Mucosa of descending colon (tissue), 3 donors: ENCODE results near the gene RYR3. TPM values are rescaled to one million over a fixed set of nuclear protein-coding genes. Genes with fewer than 3 reads are reported as not detected.

ENCODE experiments used
- ATAC-seq: fragments of 200-7000 bp; cut with Tn5 transposase; one replicate; pipeline ENCODE4 v1.9.1; 2020; ENCODE audit warnings: mild to moderate bottlenecking, moderate library complexity
- DNase-seq, 3 donors: peaks; one replicate each; pipeline ENCODE4 v3.0.0-alpha.2; 2020
- H3K36me3 ChIP-seq: fragments of 200-600 bp; one replicate; pipeline ENCODE4 v1.8.0; 2021; ENCODE audit warnings: low read depth, mild to moderate bottlenecking
- H3K4me1 ChIP-seq: fragments of 200-600 bp; one replicate; pipeline ENCODE4 v1.8.0; 2021; ENCODE audit warnings: low read depth, mild to moderate bottlenecking
- H3K4me3 ChIP-seq: fragments of 200-600 bp; one replicate; pipeline ENCODE4 v1.8.0; 2021; ENCODE audit warnings: mild to moderate bottlenecking
- H3K9me3 ChIP-seq: fragments of 200-600 bp; one replicate; pipeline ENCODE4 v1.8.0; 2021; ENCODE audit warnings: mild to moderate bottlenecking
- CTCF ChIP-seq: fragments of 200-600 bp; IDR thresholded peaks from one replicate; pipeline ENCODE4 v1.8.0; 2022; ENCODE audit warnings: antibody characterized with exemption, mild to moderate bottlenecking
- intact Hi-C, 2 donors: fragments of 100-400 bp; cut with DNase I in 1 of 2; cut with micrococcal nuclease in 1 of 2; formaldehyde crosslinking; loops; one replicate each; pipeline versions ENCODE4 v1.11.0 to v1.11.1; 2022; cut with DNase I, micrococcal nuclease
- total RNA-seq, 3 donors: library from RNA; stranded (reverse); fragmentation: NEBNext Ultra II Directional in 2 of 3; extraction: Animal tissue kit (Norgen Biotek cat#: 25700) in 2 of 3; gene quantifications; one replicate each; pipeline versions ENCODE4 v1.2.1 to v1.2.4, GENCODE V29; 2021 to 2023
- donor health status: DM: no; HTN: no; CAD: no; lungs with moderate emphysema.
- donor health status: DM: no; HTN: no; CAD: no.
- donor health status: DM: no; HTN: yes; CAD: no.

The RYR3 gene
- total RNA-seq, 3 donors from 2014 or later = 0.84 to 16.4 (median 1.1) TPM

- ATAC-seq (no peak), DNase-seq (peak in 1 of 3 donors; percentile 48)
- intact Hi-C loops = no loop called here
- H3K4me3 ChIP-seq = no peak overlapping the region
- no peak for TF ChIP-seq CTCF
- no peaks in the 10 kb centered on the region for H3K9me3 ChIP-seq
- H3K4me1 ChIP-seq = no peaks in the 10 kb centered on the region
- no peaks in the 10 kb centered on the region for H3K36me3 ChIP-seq
Measured at GRCh38 chr15:33311312-33311971, 675 bp downstream of the RYR3 start.

- ATAC-seq (no peak), DNase-seq (no peak)
- Histone ChIP-seq H3K4me1 (no peaks in the 10 kb centered on the region), H3K36me3 (no peaks in the 10 kb centered on the region), H3K9me3 (no peaks in the 10 kb centered on the region), H3K4me3 (no peak overlapping the region)
- intact Hi-C loops = no loop called here
- TF ChIP-seq CTCF = no peak
Measured at GRCh38 chr15:33313491-33313890, 2.7 kb downstream of the RYR3 start.

- TF ChIP-seq CTCF = no peak
- intact Hi-C loops = no loop called here
Measured at GRCh38 chr15:33314069-33314468, 3.3 kb downstream of the RYR3 start.

GRCh38 chr15:33315044-33315443 lies 4.3 kb downstream of the RYR3 start:
- DNase-seq (no peak), ATAC-seq (no peak)
- Histone ChIP-seq H3K4me3 (no peak overlapping the region), H3K4me1 (no peaks in the 10 kb centered on the region), H3K9me3 (no peaks in the 10 kb centered on the region), H3K36me3 (no peaks in the 10 kb centered on the region)
- TF ChIP-seq CTCF = no peak
- intact Hi-C loops = no loop called here

More at GRCh38 chr15:33314069-33314468, 3.3 kb downstream of the RYR3 start:
- ATAC-seq (no peak), DNase-seq (no peak)
- H3K36me3 ChIP-seq = no peaks in the 10 kb centered on the region
- H3K4me1 ChIP-seq = no peaks in the 10 kb centered on the region
- H3K9me3 ChIP-seq = no peaks in the 10 kb centered on the region
- no peak overlapping the region for H3K4me3 ChIP-seq

GRCh38 chr15:33317896-33318295 lies 7.1 kb downstream of the RYR3 start:
- no peak for TF ChIP-seq CTCF
- intact Hi-C loops = no loop called here
- H3K9me3 ChIP-seq = no peaks in the 10 kb centered on the region
- H3K36me3 ChIP-seq = no peaks in the 10 kb centered on the region
- DNase-seq (no peak), ATAC-seq (no peak)
- H3K4me3 ChIP-seq = no peak overlapping the region
- no peaks in the 10 kb centered on the region for H3K4me1 ChIP-seq

- no peaks in the 10 kb centered on the region for H3K4me1 ChIP-seq
- TF ChIP-seq CTCF = no peak
- no peaks in the 10 kb centered on the region for H3K9me3 ChIP-seq
- no peak for ATAC-seq
- no peak for DNase-seq
- intact Hi-C loops = no loop called here
- no peaks in the 10 kb centered on the region for H3K36me3 ChIP-seq
- no peak overlapping the region for H3K4me3 ChIP-seq
Measured at GRCh38 chr15:33320017-33320416, 9.2 kb downstream of the RYR3 start.
